ENCODE results near the gene CLC. TPM values are rescaled to one million over a fixed set of nuclear protein-coding genes. Genes with fewer than 3 reads are reported as not detected.
A peak's percentile ranks its signal among the peaks of the same experiment; 100 is the strongest.

Gene CLC
- not detected in 2 replicates for total RNA-seq (2022)
- Bru-seq, nascent RNA: percentile 14 among the genes with signal in this experiment
- percentile 25 among the genes with signal in this experiment for BruChase-seq, experiment 1, labeled RNA remaining after a 6-hour chase
- BruChase-seq, experiment 2, labeled RNA remaining after a 2-hour chase: percentile 13 among the genes with signal in this experiment
- long read RNA-seq: 0 reads

DNA sequence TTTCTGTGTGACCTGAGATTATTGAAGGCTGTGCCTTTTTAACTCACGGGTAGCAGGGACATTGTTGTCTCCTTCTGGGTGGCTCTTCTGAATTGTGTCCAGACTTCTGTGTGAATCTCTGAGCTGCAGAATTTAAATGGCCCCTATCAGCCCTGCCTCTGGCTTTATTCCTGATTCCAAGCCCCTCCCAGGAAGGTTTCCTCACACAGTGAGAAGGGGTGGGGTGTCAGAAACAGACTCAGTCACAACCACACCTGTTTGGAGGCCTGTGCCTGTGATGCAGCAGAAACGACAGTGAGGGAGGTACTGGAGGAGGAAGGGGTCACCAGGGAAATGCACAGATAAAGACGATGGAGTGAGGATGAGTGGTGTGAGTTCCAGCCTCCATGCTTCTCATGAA lies at the start of gene CLC:
TSS of gene CLC (minus strand) at position 139 of the 400 bp plus-strand sequence. CDS start at position 62, 77 bp downstream.
- Mint-ChIP-seq H3K36me3 (ENCODE audit: insufficient read depth, unreplicated experiment) (no peaks in the 10 kb centered on the region), H3K4me1 (ENCODE audit: low read depth, unreplicated experiment) (no peaks in the 10 kb centered on the region), H3K27me3 (ENCODE audit: unreplicated experiment) (peaks cover 98% of the 10 kb centered on the region), H3K9me3 (ENCODE audit: low read depth, unreplicated experiment) (no peaks in the 10 kb centered on the region), H3K4me3 (ENCODE audit: low read depth, unreplicated experiment) (no peak within 1 kb of the TSS), H3K27ac (ENCODE audit: unreplicated experiment) (no peak within 1 kb of the TSS)
- TF ChIP-seq, protein P1, sequence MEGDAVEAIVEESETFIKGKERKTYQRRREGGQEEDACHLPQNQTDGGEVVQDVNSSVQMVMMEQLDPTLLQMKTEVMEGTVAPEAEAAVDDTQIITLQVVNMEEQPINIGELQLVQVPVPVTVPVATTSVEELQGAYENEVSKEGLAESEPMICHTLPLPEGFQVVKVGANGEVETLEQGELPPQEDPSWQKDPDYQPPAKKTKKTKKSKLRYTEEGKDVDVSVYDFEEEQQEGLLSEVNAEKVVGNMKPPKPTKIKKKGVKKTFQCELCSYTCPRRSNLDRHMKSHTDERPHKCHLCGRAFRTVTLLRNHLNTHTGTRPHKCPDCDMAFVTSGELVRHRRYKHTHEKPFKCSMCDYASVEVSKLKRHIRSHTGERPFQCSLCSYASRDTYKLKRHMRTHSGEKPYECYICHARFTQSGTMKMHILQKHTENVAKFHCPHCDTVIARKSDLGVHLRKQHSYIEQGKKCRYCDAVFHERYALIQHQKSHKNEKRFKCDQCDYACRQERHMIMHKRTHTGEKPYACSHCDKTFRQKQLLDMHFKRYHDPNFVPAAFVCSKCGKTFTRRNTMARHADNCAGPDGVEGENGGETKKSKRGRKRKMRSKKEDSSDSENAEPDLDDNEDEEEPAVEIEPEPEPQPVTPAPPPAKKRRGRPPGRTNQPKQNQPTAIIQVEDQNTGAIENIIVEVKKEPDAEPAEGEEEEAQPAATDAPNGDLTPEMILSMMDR (IDR thresholded peaks at IDR 0.05; ENCODE audit: unreplicated experiment): no peak
- no TSS peak for BruUV-seq (replicated peaks)
- intact Hi-C loops (cut with micrococcal nuclease; ENCODE audit: unreplicated experiment): no loop called here
- DNase-seq: no peak
- CTCF ChIA-PET: no interaction called here

- no TSS peak for BruUV-seq (replicated peaks)
- DNase-seq: no peak
- H3K36me3 Mint-ChIP-seq (ENCODE audit: insufficient read depth, unreplicated experiment): no peaks in the 10 kb centered on the region
- H3K27ac Mint-ChIP-seq (ENCODE audit: unreplicated experiment): no peak overlapping the region
- TF ChIP-seq, protein P1 (IDR thresholded peaks at IDR 0.05; ENCODE audit: unreplicated experiment): no peak
- H3K9me3 Mint-ChIP-seq (ENCODE audit: low read depth, unreplicated experiment): no peaks in the 10 kb centered on the region
- CTCF ChIA-PET: no interaction called here
- H3K4me1 Mint-ChIP-seq (ENCODE audit: low read depth, unreplicated experiment): no peaks in the 10 kb centered on the region
- intact Hi-C loops (cut with micrococcal nuclease; ENCODE audit: unreplicated experiment): no loop called here
- no peak overlapping the region for H3K4me3 Mint-ChIP-seq (ENCODE audit: low read depth, unreplicated experiment)
- peaks cover 98% of the 10 kb centered on the region for H3K27me3 Mint-ChIP-seq (ENCODE audit: unreplicated experiment)
Observed at GRCh38 chr19:39780894-39781293, 43.1 kb upstream of the CLC start.

GRCh38 chr19:39778763-39779162 lies 40.9 kb upstream of the CLC start, which contains the start of gene LEUTX:
TSS of gene LEUTX (plus strand) at chr19:39778854. CDS start at chr19:39778921, 67 bp downstream.
- Mint-ChIP-seq H3K27ac (ENCODE audit: unreplicated experiment) (no peak within 1 kb of the TSS), H3K4me3 (ENCODE audit: low read depth, unreplicated experiment) (no peak within 1 kb of the TSS), H3K4me1 (ENCODE audit: low read depth, unreplicated experiment) (no peaks in the 10 kb centered on the region), H3K9me3 (ENCODE audit: low read depth, unreplicated experiment) (no peaks in the 10 kb centered on the region), H3K36me3 (ENCODE audit: insufficient read depth, unreplicated experiment) (no peaks in the 10 kb centered on the region), H3K27me3 (ENCODE audit: unreplicated experiment) (peaks cover 98% of the 10 kb centered on the region)
- BruUV-seq (replicated peaks): no TSS peak
- no peak for DNase-seq
- TF ChIP-seq, protein P1 (IDR thresholded peaks at IDR 0.05; ENCODE audit: unreplicated experiment): no peak
- CTCF ChIA-PET: no interaction called here
- intact Hi-C loops (cut with micrococcal nuclease; ENCODE audit: unreplicated experiment): no loop called here

DNA sequence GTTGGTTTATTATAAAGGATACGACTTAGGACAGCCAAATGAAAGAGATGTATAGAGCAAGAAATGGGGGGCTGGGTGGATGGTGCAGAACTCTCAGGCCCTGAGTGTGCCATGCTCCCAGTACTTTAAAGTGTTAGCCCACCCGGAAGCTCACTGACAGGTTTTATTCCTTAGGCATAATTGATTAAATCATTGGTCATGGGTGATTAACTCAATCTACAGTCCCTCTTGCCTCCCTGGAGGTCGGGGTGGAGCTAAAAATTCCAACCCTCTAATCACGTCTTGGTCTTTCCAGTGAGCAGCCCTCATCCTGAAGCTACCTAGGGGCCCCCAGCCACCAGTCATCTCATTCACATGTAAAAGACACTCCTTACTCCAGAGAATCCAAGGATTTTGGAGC lies 31.0 kb upstream of the CLC start:
- Mint-ChIP-seq H3K36me3 (ENCODE audit: insufficient read depth, unreplicated experiment) (no peaks in the 10 kb centered on the region), H3K27ac (ENCODE audit: unreplicated experiment) (no peak overlapping the region), H3K27me3 (ENCODE audit: unreplicated experiment) (peaks cover 76% of the 10 kb centered on the region), H3K9me3 (ENCODE audit: low read depth, unreplicated experiment) (no peaks in the 10 kb centered on the region), H3K4me3 (ENCODE audit: low read depth, unreplicated experiment) (no peak overlapping the region), H3K4me1 (ENCODE audit: low read depth, unreplicated experiment) (no peaks in the 10 kb centered on the region)
- TF ChIP-seq, protein P1 (IDR thresholded peaks at IDR 0.05; ENCODE audit: unreplicated experiment): no peak
- CTCF ChIA-PET: interaction anchor here (0.5 to 1.3 kb wide), 2 partner anchors 91 to 217 kb away, joined by 3 to 4 read pairs; no protein-coding TSS in a partner anchor
- intact Hi-C loops (cut with micrococcal nuclease; ENCODE audit: unreplicated experiment): loop anchor here (5.0 to 10.0 kb wide), 2 partner anchors 91 to 214 kb away; no protein-coding TSS in a partner anchor
- no TSS peak for BruUV-seq (replicated peaks)
- DNase-seq: no peak

All from Calu3 (cell line).